NCI-H82 (cell line): ENCODE measurements around the gene ST8SIA4.

Experiments used
- DNase-seq: peaks from one replicate; lab custom pipeline; 2025; lab: John Stamatoyannopoulos, UW

ST8SIA4 gene

GRCh38 chr5:100872408-100873190 lies 30.5 kb downstream of the ST8SIA4 start:
- DNase-seq: no peak

GRCh38 chr5:100867039-100867562 lies 36.0 kb downstream of the ST8SIA4 start:
- no peak for DNase-seq

GRCh38 chr5:100864931-100865330 lies 38.2 kb downstream of the ST8SIA4 start:
- no peak for DNase-seq

GRCh38 chr5:100863739-100864138 lies 39.3 kb downstream of the ST8SIA4 start:
- no peak for DNase-seq

GRCh38 chr5:100861148-100861547 lies 41.9 kb downstream of the ST8SIA4 start:
- DNase-seq: no peak

- no peak for DNase-seq
Observed at GRCh38 chr5:100860407-100860806, 42.7 kb downstream of the ST8SIA4 start.

GRCh38 chr5:100858987-100859545 lies 44.0 kb downstream of the ST8SIA4 start:
- DNase-seq: no peak

GRCh38 chr5:100856462-100856861 lies 46.6 kb downstream of the ST8SIA4 start:
- DNase-seq: no peak

- peak; percentile 29 for DNase-seq
Observed at GRCh38 chr5:100855937-100856430, 47.1 kb downstream of the ST8SIA4 start.

GRCh38 chr5:100855295-100855694 lies 47.8 kb downstream of the ST8SIA4 start:
- DNase-seq: no peak

GRCh38 chr5:100854591-100854990 lies 48.5 kb downstream of the ST8SIA4 start:
- no peak for DNase-seq

- no peak for DNase-seq
Observed at GRCh38 chr5:100853582-100853981, 49.5 kb downstream of the ST8SIA4 start.

GRCh38 chr5:100852988-100853449 lies 50.1 kb downstream of the ST8SIA4 start:
- no peak for DNase-seq

- no peak for DNase-seq
Observed at GRCh38 chr5:100852051-100852450, 51.0 kb downstream of the ST8SIA4 start.

- DNase-seq: no peak
Observed at GRCh38 chr5:100846772-100847171, 56.3 kb downstream of the ST8SIA4 start.

- DNase-seq: no peak
Observed at GRCh38 chr5:100842080-100842479, 61.0 kb downstream of the ST8SIA4 start.

GRCh38 chr5:100841358-100842076 lies 61.6 kb downstream of the ST8SIA4 start:
- DNase-seq: no peak

- DNase-seq: no peak
Observed at GRCh38 chr5:100840789-100841188, 62.3 kb downstream of the ST8SIA4 start.

GRCh38 chr5:100840370-100840769 lies 62.7 kb downstream of the ST8SIA4 start:
- no peak for DNase-seq

GRCh38 chr5:100838048-100838473 lies 65.0 kb downstream of the ST8SIA4 start:
- no peak for DNase-seq

- DNase-seq: no peak
Observed at GRCh38 chr5:100834519-100834918, 68.6 kb downstream of the ST8SIA4 start.
